Measurements from ENCODE around the gene SDCCAG8. TPM values are rescaled to one million over a fixed set of nuclear protein-coding genes. Genes with fewer than 3 reads are reported as not detected.

SDCCAG8 gene
- total RNA-seq, 2 experiments from 2014 or later: 18.3 to 21.2 TPM

GRCh38 chr1:243454328-243454997 is 198.6 kb downstream of the SDCCAG8 start:
- no peaks in the 10 kb centered on the region for H3K9me3 Mint-ChIP-seq
- Histone ChIP-seq H3K4me1 (ENCODE audit: insufficient read depth, low read length) (no peaks in the 10 kb centered on the region), H3K27ac (ENCODE audit: low read depth in 1 of 2, low read length in 2 of 2) (no peak overlapping the region), H3K9me3 (ENCODE audit: control insufficient read depth in 1 of 2, insufficient read depth in 1 of 2, low read length in 2 of 2) (no peaks in the 10 kb centered on the region), H3K36me3 (ENCODE audit: insufficient read depth, low read length) (no peaks in the 10 kb centered on the region), H3K4me3 (ENCODE audit: low read length) (no peak overlapping the region), H3K27me3 (ENCODE audit: control insufficient read depth in 1 of 2, insufficient read depth in 2 of 2, low read length in 2 of 2) (no peaks in the 10 kb centered on the region)
- H3K4me1 Mint-ChIP-seq (ENCODE audit: low read depth): no peaks in the 10 kb centered on the region
- H3K4me3 Mint-ChIP-seq: no peak overlapping the region
- no peak for TF ChIP-seq CTCF (IDR thresholded peaks at IDR 0.05)
- DNase-seq (no peak), ATAC-seq (ENCODE audit: poor library complexity) (no peak)
- intact Hi-C loops (cut with DNase I, micrococcal nuclease): no loop called here
- H3K27me3 Mint-ChIP-seq: no peaks in the 10 kb centered on the region
- H3K27ac Mint-ChIP-seq: no peak overlapping the region
- ChIA-PET CTCF (no interaction called here), POLR2A (no interaction called here)
- peaks cover 19% of the 10 kb centered on the region for H3K36me3 Mint-ChIP-seq (ENCODE audit: low read depth)

- no peak for DNase-seq
- Mint-ChIP-seq H3K27me3 (no peaks in the 10 kb centered on the region), H3K4me3 (no peak overlapping the region), H3K9me3 (no peaks in the 10 kb centered on the region), H3K36me3 (ENCODE audit: low read depth) (peaks cover 24% of the 10 kb centered on the region), H3K27ac (no peak overlapping the region), H3K4me1 (ENCODE audit: low read depth) (no peaks in the 10 kb centered on the region)
- TF ChIP-seq CTCF (IDR thresholded peaks at IDR 0.05): no peak
- Histone ChIP-seq H3K27ac (ENCODE audit: low read depth in 1 of 2, low read length in 2 of 2) (no peak overlapping the region), H3K9me3 (ENCODE audit: control insufficient read depth in 1 of 2, insufficient read depth in 1 of 2, low read length in 2 of 2) (no peaks in the 10 kb centered on the region), H3K27me3 (ENCODE audit: control insufficient read depth in 1 of 2, insufficient read depth in 2 of 2, low read length in 2 of 2) (no peaks in the 10 kb centered on the region), H3K4me1 (ENCODE audit: insufficient read depth, low read length) (no peaks in the 10 kb centered on the region), H3K4me3 (ENCODE audit: low read length) (no peak overlapping the region), H3K36me3 (ENCODE audit: insufficient read depth, low read length) (no peaks in the 10 kb centered on the region)
- intact Hi-C loops (cut with DNase I, micrococcal nuclease): no loop called here
- no peak for ATAC-seq (ENCODE audit: poor library complexity)
- CTCF ChIA-PET: no interaction called here
- POLR2A ChIA-PET: no interaction called here
Observed at GRCh38 chr1:243455760-243456651, 200.2 kb downstream of the SDCCAG8 start.

- Mint-ChIP-seq H3K4me3 (no peak overlapping the region), H3K4me1 (ENCODE audit: low read depth) (no peaks in the 10 kb centered on the region), H3K27me3 (no peaks in the 10 kb centered on the region), H3K9me3 (no peaks in the 10 kb centered on the region), H3K36me3 (ENCODE audit: low read depth) (peaks cover 39% of the 10 kb centered on the region), H3K27ac (no peak overlapping the region)
- intact Hi-C loops (cut with DNase I, micrococcal nuclease): no loop called here
- H3K36me3 ChIP-seq (ENCODE audit: insufficient read depth, low read length): no peaks in the 10 kb centered on the region
- ChIA-PET POLR2A (no interaction called here), CTCF (no interaction called here)
- ATAC-seq (ENCODE audit: poor library complexity) (no peak), DNase-seq (no peak)
- H3K27ac ChIP-seq (ENCODE audit: low read depth in 1 of 2, low read length in 2 of 2): no peak overlapping the region
- H3K4me1 ChIP-seq (ENCODE audit: insufficient read depth, low read length): no peaks in the 10 kb centered on the region
- no peaks in the 10 kb centered on the region for H3K27me3 ChIP-seq (ENCODE audit: control insufficient read depth in 1 of 2, insufficient read depth in 2 of 2, low read length in 2 of 2)
- no peak overlapping the region for H3K4me3 ChIP-seq (ENCODE audit: low read length)
- no peaks in the 10 kb centered on the region for H3K9me3 ChIP-seq (ENCODE audit: control insufficient read depth in 1 of 2, insufficient read depth in 1 of 2, low read length in 2 of 2)
- no peak for TF ChIP-seq CTCF (IDR thresholded peaks at IDR 0.05)
Observed at GRCh38 chr1:243457363-243457982, 201.6 kb downstream of the SDCCAG8 start.

All from CD4-positive, alpha-beta T cell (primary cell).